Erythroblast (primary cell): ENCODE measurements around the gene DHX34.

Experiments used
- GATA1 ChIP-seq: IDR thresholded peaks from 2 replicates; pipeline ENCODE4 v1.6.1; 2011; ENCODE audit warnings: low read depth, mild to moderate bottlenecking, control low read depth, low read length, moderate library complexity
- POLR2A ChIP-seq: IDR thresholded peaks from 2 replicates; pipeline ENCODE4 v1.6.1; 2011; ENCODE audit warnings: mild to moderate bottlenecking, low read length

DNA sequence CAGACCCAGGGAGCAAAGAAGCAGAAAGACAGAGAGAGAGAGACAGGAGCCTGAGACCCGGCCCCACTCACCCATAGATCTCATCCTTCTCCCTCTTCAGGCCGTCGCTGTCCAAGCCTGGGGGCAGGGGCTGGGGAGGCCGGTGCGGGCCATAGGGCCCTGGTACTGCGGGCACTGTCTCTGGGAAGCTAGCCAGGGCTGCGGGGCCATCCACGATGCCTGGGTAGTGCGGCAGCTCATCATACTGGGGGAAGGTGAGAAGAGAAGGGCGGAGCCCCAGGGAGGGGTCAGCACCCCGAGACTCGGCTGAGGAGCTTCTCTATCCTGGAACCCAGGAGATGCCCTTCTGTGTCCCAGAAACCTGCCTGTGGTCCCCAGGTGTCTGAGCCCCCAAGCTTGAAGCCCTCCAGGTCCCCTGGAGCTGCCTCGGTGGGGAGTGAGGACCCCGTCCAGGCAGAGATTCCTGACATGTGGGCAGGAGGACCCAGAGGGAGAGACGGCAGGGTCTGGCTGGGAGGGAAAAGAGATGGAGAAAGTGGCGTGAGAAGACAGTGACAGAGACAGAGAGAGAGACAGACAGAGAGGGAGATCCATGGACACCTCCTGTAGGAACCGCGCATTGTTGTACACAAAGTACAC lies 68.1 kb downstream of the DHX34 start:
- no peak for TF ChIP-seq POLR2A
- TF ChIP-seq GATA1: no peak
